Thyroid gland (tissue), 4 donors: ENCODE measurements around the gene SOCS3.

Experiments
- CTCF ChIP-seq, 6 experiments: fragments of 200-600 bp in 3 of 6; fragments of 450-650 bp in 3 of 6; sonication (generic) in 3 of 6; IDR thresholded peaks; one replicate each; pipeline ENCODE4 v1.5.1; 2016 to 2019; ENCODE audit warnings: antibody characterized with exemption in 6 of 6, mild to moderate bottlenecking in 2 of 6, inconsistent platforms in 1 of 6, moderate library complexity in 1 of 6
- POLR2A ChIP-seq, 2 donors: fragments of 450-650 bp; IDR thresholded peaks; one replicate each; pipeline ENCODE4 v1.6.1; 2017; ENCODE audit warnings: antibody characterized with exemption in 2 of 2, mild to moderate bottlenecking in 2 of 2, moderate library complexity in 1 of 2

GRCh38 chr17:78338486-78339259 lies 21.2 kb downstream of the SOCS3 start:
- TF ChIP-seq CTCF (IDR thresholded peaks at IDR 0.05) (no peak), POLR2A (IDR thresholded peaks at IDR 0.05) (no peak)
